GM21619 (cell line): ENCODE data around the gene ACTA2.

ENCODE experiments used
- ATAC-seq: cut with Tn5 transposase; IDR thresholded peaks from one replicate; pipeline ENCODE4 v1.9.1; 2021; ENCODE audit not compliant: unreplicated experiment

Gene ACTA2

GRCh38 chr10:88896372-88896993 lies 56.1 kb downstream of the ACTA2 start:
- ATAC-seq, result no peak

GRCh38 chr10:88895250-88895649 lies 57.3 kb downstream of the ACTA2 start:
- ATAC-seq, result no peak

GRCh38 chr10:88893611-88894010 lies 59.0 kb downstream of the ACTA2 start:
- ATAC-seq, result no peak

- ATAC-seq, result no peak
Observed at GRCh38 chr10:88892222-88892967, 60.2 kb downstream of the ACTA2 start.

GRCh38 chr10:88890681-88891381 lies 61.7 kb downstream of the ACTA2 start:
- ATAC-seq, result no peak

- ATAC-seq, result peak; percentile 78
Observed at GRCh38 chr10:88889559-88890337, 62.8 kb downstream of the ACTA2 start.

- no peak for ATAC-seq
Observed at GRCh38 chr10:88888810-88889445, 63.6 kb downstream of the ACTA2 start.

- ATAC-seq, result peak; percentile 48
Observed at GRCh38 chr10:88886557-88886956, 66.0 kb downstream of the ACTA2 start.
